PC-9 (cell line): ENCODE data around the gene ACHE.

Experiments used
- EZH2 ChIP-seq: fragments of 200-600 bp; sonication (generic); IDR thresholded peaks from 2 replicates; pipeline ENCODE4 v1.8.0; 2017; ENCODE audit warnings: antibody characterized with exemption, low read depth
- TF ChIP-seq, protein P1 (sequence below): fragments of 200-600 bp; sonication (generic); conservative IDR thresholded peaks from 2 replicates; pipeline ENCODE4 v1.6.1; 2017; ENCODE audit warnings: mixed run types, antibody characterized with exemption, mild to moderate bottlenecking, moderate library complexity

DNA sequence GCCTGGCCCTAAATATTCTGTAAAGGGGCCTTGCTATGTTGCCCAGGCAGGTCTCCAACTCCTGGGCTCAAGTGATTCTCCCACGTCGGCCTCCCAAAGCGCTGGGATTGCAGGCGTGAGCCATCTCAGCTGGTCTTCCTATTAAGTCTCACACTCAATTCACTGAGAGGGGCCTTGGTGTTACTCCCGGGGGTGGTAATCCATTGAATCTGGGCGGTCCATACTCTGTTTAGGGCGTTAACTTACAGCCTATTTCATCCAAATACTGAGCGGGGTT lies 21.4 kb downstream of the ACHE start:
- TF ChIP-seq, protein P1, sequence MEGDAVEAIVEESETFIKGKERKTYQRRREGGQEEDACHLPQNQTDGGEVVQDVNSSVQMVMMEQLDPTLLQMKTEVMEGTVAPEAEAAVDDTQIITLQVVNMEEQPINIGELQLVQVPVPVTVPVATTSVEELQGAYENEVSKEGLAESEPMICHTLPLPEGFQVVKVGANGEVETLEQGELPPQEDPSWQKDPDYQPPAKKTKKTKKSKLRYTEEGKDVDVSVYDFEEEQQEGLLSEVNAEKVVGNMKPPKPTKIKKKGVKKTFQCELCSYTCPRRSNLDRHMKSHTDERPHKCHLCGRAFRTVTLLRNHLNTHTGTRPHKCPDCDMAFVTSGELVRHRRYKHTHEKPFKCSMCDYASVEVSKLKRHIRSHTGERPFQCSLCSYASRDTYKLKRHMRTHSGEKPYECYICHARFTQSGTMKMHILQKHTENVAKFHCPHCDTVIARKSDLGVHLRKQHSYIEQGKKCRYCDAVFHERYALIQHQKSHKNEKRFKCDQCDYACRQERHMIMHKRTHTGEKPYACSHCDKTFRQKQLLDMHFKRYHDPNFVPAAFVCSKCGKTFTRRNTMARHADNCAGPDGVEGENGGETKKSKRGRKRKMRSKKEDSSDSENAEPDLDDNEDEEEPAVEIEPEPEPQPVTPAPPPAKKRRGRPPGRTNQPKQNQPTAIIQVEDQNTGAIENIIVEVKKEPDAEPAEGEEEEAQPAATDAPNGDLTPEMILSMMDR = no peak
- TF ChIP-seq EZH2 = no peak
